ENCODE results near the gene GLIS1.

Gene GLIS1

GRCh38 chr1:53718443-53718842 lies 20.5 kb downstream of the GLIS1 start:
- DNase-seq (ENCODE audit: low read depth in 2 of 2): no peak

GRCh38 chr1:53717025-53717804 lies 21.7 kb downstream of the GLIS1 start:
- no peak for DNase-seq (ENCODE audit: low read depth in 2 of 2)

- DNase-seq (ENCODE audit: low read depth in 2 of 2): no peak
Measured at GRCh38 chr1:53716150-53716549, 22.8 kb downstream of the GLIS1 start.

GRCh38 chr1:53715478-53715877 lies 23.5 kb downstream of the GLIS1 start:
- DNase-seq (ENCODE audit: low read depth in 2 of 2): no peak

GRCh38 chr1:53712276-53712675 lies 26.7 kb downstream of the GLIS1 start:
- no peak for DNase-seq (ENCODE audit: low read depth in 2 of 2)

GRCh38 chr1:53710584-53710983 lies 28.4 kb downstream of the GLIS1 start:
- DNase-seq (ENCODE audit: low read depth in 2 of 2): no peak

GRCh38 chr1:53708687-53709086 lies 30.3 kb downstream of the GLIS1 start:
- no peak for DNase-seq (ENCODE audit: low read depth in 2 of 2)

- DNase-seq (ENCODE audit: low read depth in 2 of 2): no peak
Measured at GRCh38 chr1:53706356-53706755, 32.6 kb downstream of the GLIS1 start.

- no peak for DNase-seq (ENCODE audit: low read depth in 2 of 2)
Measured at GRCh38 chr1:53705446-53706096, 33.4 kb downstream of the GLIS1 start.

GRCh38 chr1:53704804-53705445 lies 34.0 kb downstream of the GLIS1 start:
- DNase-seq (ENCODE audit: low read depth in 2 of 2): no peak

GRCh38 chr1:53704304-53704703 lies 34.7 kb downstream of the GLIS1 start:
- no peak for DNase-seq (ENCODE audit: low read depth in 2 of 2)

- DNase-seq (ENCODE audit: low read depth in 2 of 2): no peak
Measured at GRCh38 chr1:53703174-53703573, 35.8 kb downstream of the GLIS1 start.

- DNase-seq (ENCODE audit: low read depth in 2 of 2): no peak
Measured at GRCh38 chr1:53702341-53702740, 36.6 kb downstream of the GLIS1 start.

- DNase-seq (ENCODE audit: low read depth in 2 of 2): no peak
Measured at GRCh38 chr1:53700776-53701175, 38.2 kb downstream of the GLIS1 start.

GRCh38 chr1:53699981-53700380 lies 39.0 kb downstream of the GLIS1 start:
- DNase-seq (ENCODE audit: low read depth in 2 of 2): no peak

- DNase-seq (ENCODE audit: low read depth in 2 of 2): no peak
Measured at GRCh38 chr1:53698384-53698980, 40.5 kb downstream of the GLIS1 start.

GRCh38 chr1:53697721-53698383 lies 41.1 kb downstream of the GLIS1 start:
- DNase-seq (ENCODE audit: low read depth in 2 of 2): no peak

GRCh38 chr1:53696990-53697389 lies 42.0 kb downstream of the GLIS1 start:
- no peak for DNase-seq (ENCODE audit: low read depth in 2 of 2)

- DNase-seq (ENCODE audit: low read depth in 2 of 2): no peak
Measured at GRCh38 chr1:53696571-53696970, 42.4 kb downstream of the GLIS1 start.

- no peak for DNase-seq (ENCODE audit: low read depth in 2 of 2)
Measured at GRCh38 chr1:53696051-53696450, 42.9 kb downstream of the GLIS1 start.

GRCh38 chr1:53695116-53695515 lies 43.8 kb downstream of the GLIS1 start:
- DNase-seq (ENCODE audit: low read depth in 2 of 2): no peak

- DNase-seq (ENCODE audit: low read depth in 2 of 2): no peak
Measured at GRCh38 chr1:53694718-53695091, 44.3 kb downstream of the GLIS1 start.
